HG02588 (cell line): ENCODE data around the gene RAD51C.
"Not testable (repeated sequence)": the region's sequence is repeated elsewhere in the genome, so short reads cannot be mapped to it uniquely, and the experiment has no call there.

Experiments
- ATAC-seq: cut with Tn5 transposase; IDR thresholded peaks from one replicate; pipeline ENCODE4 v1.9.1; 2021; ENCODE audit warnings: mild to moderate bottlenecking, moderate library complexity; ENCODE audit not compliant: unreplicated experiment

RAD51C gene

DNA sequence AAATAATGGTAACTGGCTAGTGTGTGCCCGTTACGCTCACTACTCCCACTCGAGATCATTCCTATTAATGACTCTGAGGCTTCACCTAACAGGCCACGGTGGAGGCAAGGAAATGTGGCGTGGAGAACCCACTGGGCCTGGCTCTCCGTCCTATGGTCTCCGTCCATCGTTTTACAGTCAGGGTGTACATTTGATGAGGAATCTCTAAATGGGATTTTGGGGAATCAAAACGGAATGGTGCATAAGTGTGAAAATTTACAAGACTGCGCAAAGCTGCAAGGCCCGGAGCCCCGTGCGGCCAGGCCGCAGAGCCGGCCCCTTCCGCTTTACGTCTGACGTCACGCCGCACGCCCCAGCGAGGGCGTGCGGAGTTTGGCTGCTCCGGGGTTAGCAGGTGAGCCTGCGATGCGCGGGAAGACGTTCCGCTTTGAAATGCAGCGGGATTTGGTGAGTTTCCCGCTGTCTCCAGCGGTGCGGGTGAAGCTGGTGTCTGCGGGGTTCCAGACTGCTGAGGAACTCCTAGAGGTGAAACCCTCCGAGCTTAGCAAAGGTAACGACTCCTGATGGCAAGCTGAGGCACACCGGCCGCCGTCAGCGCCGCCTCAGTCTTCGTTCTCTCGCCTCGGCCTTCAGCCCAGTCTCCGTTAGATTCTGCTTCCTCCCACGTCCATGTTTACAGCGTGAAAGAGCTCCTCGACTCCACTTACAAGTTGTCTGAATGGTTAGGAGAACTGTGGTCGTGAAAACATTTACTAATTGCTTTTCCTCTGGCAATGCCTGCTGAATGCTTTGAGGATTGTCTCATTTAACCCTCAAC, at the start of gene RAD51C:
TSS of gene RAD51C (plus strand) at position 364 of the 817 bp plus-strand sequence. CDS start at position 406, 42 bp downstream.
- peak; percentile 98 for ATAC-seq

- no peak for ATAC-seq
Observed at GRCh38 chr17:58643147-58643546, 49.3 kb upstream of the RAD51C start.

DNA sequence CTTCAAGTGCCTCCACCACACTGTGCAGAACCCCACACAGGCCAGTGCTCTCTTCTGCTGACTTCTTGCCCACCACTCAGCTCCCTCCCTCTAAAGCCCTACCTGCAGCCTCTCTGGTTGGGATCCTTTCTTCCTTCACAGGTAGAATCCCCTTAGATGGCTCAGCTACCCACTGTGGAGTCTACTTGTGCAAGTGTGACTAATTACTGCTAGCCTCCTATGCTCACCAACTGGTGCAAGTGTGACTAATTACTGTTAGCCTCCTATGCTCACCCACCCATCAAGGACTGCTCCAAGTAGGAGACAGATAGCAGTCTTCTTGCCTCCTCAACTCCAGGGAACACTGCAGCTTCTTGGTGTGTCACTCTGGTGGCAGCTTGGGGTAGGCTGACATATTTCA, 44.2 kb upstream of the RAD51C start:
- ATAC-seq = no peak

- not testable (repeated sequence) for ATAC-seq
Observed at GRCh38 chr17:58657962-58658803, 34.2 kb upstream of the RAD51C start.

GRCh38 chr17:58658804-58659713, 33.3 kb upstream of the RAD51C start:
- peak; percentile 71 for ATAC-seq

GRCh38 chr17:58659714-58660084, 32.7 kb upstream of the RAD51C start:
- ATAC-seq = not testable (repeated sequence)

DNA sequence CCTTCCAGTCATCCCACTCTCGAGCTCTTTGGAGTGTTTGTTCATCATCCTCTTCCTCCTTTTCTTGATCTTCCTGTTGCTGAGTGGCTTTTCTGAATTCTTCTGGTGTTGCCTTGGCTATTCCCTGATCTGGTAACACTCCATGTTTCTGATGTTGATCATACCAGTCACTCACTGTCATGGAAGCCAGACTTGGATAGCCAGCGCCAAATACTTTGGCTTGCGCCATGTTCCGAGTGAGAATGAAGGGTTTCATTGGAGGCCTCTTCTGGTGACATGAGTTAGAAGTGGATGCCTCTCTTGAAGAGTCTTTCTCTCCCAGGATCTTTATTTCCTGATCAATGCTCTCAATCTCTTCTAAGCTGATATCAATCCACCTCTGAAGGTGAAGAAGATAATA, 31.8 kb upstream of the RAD51C start:
- no peak for ATAC-seq

GRCh38 chr17:58661499-58661898, 30.9 kb upstream of the RAD51C start:
- ATAC-seq = no peak

GRCh38 chr17:58664302-58664701, 28.1 kb upstream of the RAD51C start:
- no peak for ATAC-seq

- no peak for ATAC-seq
Observed at GRCh38 chr17:58665946-58666857, 26.2 kb upstream of the RAD51C start.

- no peak for ATAC-seq
Observed at GRCh38 chr17:58666858-58667267, 25.5 kb upstream of the RAD51C start.

GRCh38 chr17:58667934-58668597, 24.3 kb upstream of the RAD51C start:
- no peak for ATAC-seq

GRCh38 chr17:58668598-58668935, 23.8 kb upstream of the RAD51C start:
- ATAC-seq = no peak

GRCh38 chr17:58669853-58670252, 22.5 kb upstream of the RAD51C start:
- no peak for ATAC-seq

DNA sequence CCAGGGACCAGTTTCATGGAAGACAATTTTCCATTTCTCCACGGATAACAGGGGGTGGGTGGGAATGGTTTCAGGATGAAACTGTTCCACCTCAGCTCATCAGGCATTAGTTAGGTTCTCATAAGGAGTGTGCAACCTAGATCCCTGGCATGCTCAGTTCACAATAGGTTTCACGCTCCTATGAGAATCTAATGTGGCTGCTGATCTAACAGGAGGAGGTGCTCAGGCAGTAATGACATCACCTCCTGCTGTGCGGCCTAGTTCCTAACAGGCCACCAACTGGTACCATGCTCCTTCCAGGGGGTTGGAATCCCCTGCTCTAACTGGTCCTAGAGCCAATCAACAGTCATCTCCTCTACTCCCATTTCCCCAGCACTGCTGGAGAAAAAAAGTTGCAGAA, 20.4 kb upstream of the RAD51C start:
- no peak for ATAC-seq

GRCh38 chr17:58677194-58677880, 15.1 kb upstream of the RAD51C start:
- ATAC-seq = no peak

- ATAC-seq = not testable (repeated sequence)
Observed at GRCh38 chr17:58678287-58678686, 14.1 kb upstream of the RAD51C start.

DNA sequence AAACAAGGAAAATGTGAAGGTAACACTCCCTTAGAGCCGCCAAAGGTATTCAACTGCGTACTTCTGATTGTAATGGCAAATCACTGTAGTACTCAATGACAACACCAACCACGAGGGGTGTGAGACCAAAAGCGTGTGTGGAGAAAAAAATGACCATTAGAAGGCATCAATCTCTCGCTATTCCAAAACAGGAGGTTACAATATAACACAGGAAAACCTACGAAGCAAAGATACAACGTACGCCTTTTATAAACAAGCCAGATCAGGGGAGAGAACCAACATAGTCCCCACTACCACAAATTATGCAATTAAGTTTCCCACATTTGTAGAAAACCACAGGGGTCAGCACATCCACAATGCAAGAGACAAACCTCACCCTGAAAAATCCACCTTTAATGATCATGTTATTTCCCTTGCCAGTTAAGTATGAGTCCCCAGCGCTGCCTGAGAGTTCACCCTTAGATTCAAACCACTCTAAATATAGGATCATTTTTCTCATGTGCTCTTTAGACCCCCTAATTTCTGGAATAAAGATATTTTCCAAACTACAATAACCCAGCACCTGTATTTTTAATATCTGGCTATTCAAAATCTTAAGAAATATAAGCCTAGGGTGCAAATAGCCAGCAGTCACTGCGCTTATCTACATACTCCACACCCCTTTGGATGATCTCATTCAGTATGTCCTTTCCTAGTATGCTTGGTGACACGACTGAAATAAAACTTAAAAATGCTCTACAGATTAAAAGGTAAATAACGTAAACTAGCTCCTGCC, 13.0 kb upstream of the RAD51C start:
- ATAC-seq = no peak
